Vagina (tissue), 2 donors: Measurements from ENCODE around the gene PCDHA11. TPM values are rescaled to one million over a fixed set of nuclear protein-coding genes. Genes with fewer than 3 reads are reported as not detected.
"Not testable (repeated sequence)": the region's sequence is repeated elsewhere in the genome, so short reads cannot be mapped to it uniquely, and the experiment has no call there.

Experiments used
- DNase-seq, 2 donors: peaks; one replicate each; pipeline ENCODE4 v3.0.0-alpha.2; 2017; ENCODE audit errors: extremely low spot score in 2 of 2
- H3K27ac ChIP-seq: fragments of 200-600 bp; sonication (generic); one replicate; pipeline ENCODE4 v1.5.1; 2019
- H3K27me3 ChIP-seq: fragments of 200-600 bp; sonication (generic); one replicate; pipeline ENCODE4 v1.5.1; 2019
- H3K36me3 ChIP-seq, 2 donors: fragments of 200-600 bp; sonication (generic); one replicate each; pipeline ENCODE4 v1.5.1; 2017 to 2019
- H3K4me1 ChIP-seq: fragments of 200-600 bp; sonication (generic); one replicate; pipeline ENCODE4 v1.5.1; 2019
- H3K4me3 ChIP-seq, 2 donors: fragments of 200-600 bp; sonication (generic); 1 replicate in 1 of 2; 2 replicates in 1 of 2; pipeline ENCODE4 v1.5.1; 2016 to 2019
- H3K9me3 ChIP-seq: fragments of 200-600 bp; sonication (generic); one replicate; pipeline ENCODE4 v1.5.1; 2019
- CTCF ChIP-seq, 3 experiments: fragments of 450-650 bp in 2 of 3; fragments of 200-600 bp in 1 of 3; sonication (generic) in 1 of 3; IDR thresholded peaks; one replicate each; pipeline ENCODE4 v1.5.1; 2017 to 2019; ENCODE audit warnings: antibody characterized with exemption in 3 of 3, mild to moderate bottlenecking in 2 of 3, moderate library complexity in 2 of 3
- POLR2A ChIP-seq, 2 donors: fragments of 450-650 bp; IDR thresholded peaks; one replicate each; pipeline ENCODE4 v1.6.1; 2017; ENCODE audit warnings: antibody characterized with exemption in 2 of 2, mild to moderate bottlenecking in 2 of 2, moderate library complexity in 2 of 2
- POLR2AphosphoS5 ChIP-seq, 2 donors: sonication (generic); formaldehyde crosslinking; IDR thresholded peaks; one replicate each; pipeline ENCODE4 v1.9.0; 2017; ENCODE audit warnings: antibody characterized with exemption in 2 of 2, mild to moderate bottlenecking in 2 of 2, low read depth in 1 of 2; ENCODE audit not compliant: insufficient read depth in 1 of 2
- intact Hi-C: fragments of 100-400 bp; cut with DNase I; formaldehyde crosslinking; loops from one replicate; pipeline ENCODE4 v1.15.1; 2023
- total RNA-seq: library from RNA; depleted of rRNA; stranded (reverse); fragments of >200 nt; gene quantifications from one replicate; pipeline ENCODE4 v1.2.3, GENCODE V29; 2016

The PCDHA11 gene
- total RNA-seq, 1 donor from 2014 or later: not detected

GRCh38 chr5:140827704-140828361, 40.9 kb upstream of the PCDHA11 start, which contains the start of gene PCDHA6:
TSS of gene PCDHA6 (plus strand) at chr5:140827960. CDS start at chr5:140828092, 132 bp downstream.
- H3K36me3 ChIP-seq: no peaks in the 10 kb centered on the region
- no peaks in the 10 kb centered on the region for H3K27me3 ChIP-seq
- no peak for TF ChIP-seq POLR2AphosphoS5 (IDR thresholded peaks at IDR 0.05; ENCODE audit: insufficient read depth in 1 of 2, low read depth in 1 of 2)
- no peak for TF ChIP-seq POLR2A (IDR thresholded peaks at IDR 0.05)
- TF ChIP-seq CTCF (IDR thresholded peaks at IDR 0.05): no peak
- H3K9me3 ChIP-seq: no peaks in the 10 kb centered on the region
- H3K4me3 ChIP-seq: peak within 1 kb of the TSS in 1 of 2 donors; percentile 24
- intact Hi-C loops: no loop called here
- no peak for DNase-seq
- H3K27ac ChIP-seq: no peak within 1 kb of the TSS
- no peaks in the 10 kb centered on the region for H3K4me1 ChIP-seq

GRCh38 chr5:140828362-140828737, 40.4 kb upstream of the PCDHA11 start:
- Histone ChIP-seq H3K4me1 (no peaks in the 10 kb centered on the region), H3K9me3 (no peaks in the 10 kb centered on the region), H3K4me3 (peak overlapping the region in 1 of 2 donors; percentile 24), H3K36me3 (no peaks in the 10 kb centered on the region), H3K27ac (no peak overlapping the region), H3K27me3 (no peaks in the 10 kb centered on the region)
- TF ChIP-seq POLR2A (IDR thresholded peaks at IDR 0.05): no peak
- no peak for TF ChIP-seq CTCF (IDR thresholded peaks at IDR 0.05)
- no peak for TF ChIP-seq POLR2AphosphoS5 (IDR thresholded peaks at IDR 0.05; ENCODE audit: insufficient read depth in 1 of 2, low read depth in 1 of 2)
- intact Hi-C loops: no loop called here
- DNase-seq: no peak

GRCh38 chr5:140829511-140830501, 39.0 kb upstream of the PCDHA11 start:
- DNase-seq, H3K9me3 ChIP-seq, H3K4me1 ChIP-seq, intact Hi-C loops, H3K27me3 ChIP-seq, H3K4me3 ChIP-seq, H3K36me3 ChIP-seq, H3K27ac ChIP-seq: not testable (repeated sequence)

GRCh38 chr5:140833993-140834392, 34.8 kb upstream of the PCDHA11 start, which contains the start of gene PCDHA7:
TSS of gene PCDHA7 (plus strand) at chr5:140834269. CDS start at chr5:140834384, 115 bp downstream.
- no peaks in the 10 kb centered on the region for H3K36me3 ChIP-seq
- H3K4me1 ChIP-seq: no peaks in the 10 kb centered on the region
- no peak for DNase-seq
- intact Hi-C loops: no loop called here
- TF ChIP-seq POLR2A (IDR thresholded peaks at IDR 0.05) (no peak), CTCF (IDR thresholded peaks at IDR 0.05) (no peak), POLR2AphosphoS5 (IDR thresholded peaks at IDR 0.05; ENCODE audit: insufficient read depth in 1 of 2, low read depth in 1 of 2) (no peak)
- H3K27me3 ChIP-seq: no peaks in the 10 kb centered on the region
- H3K9me3 ChIP-seq: no peaks in the 10 kb centered on the region
- H3K4me3 ChIP-seq: peak within 1 kb of the TSS; percentile 13 to 16
- no peak within 1 kb of the TSS for H3K27ac ChIP-seq

GRCh38 chr5:140834439-140835008, 34.2 kb upstream of the PCDHA11 start:
- intact Hi-C loops, H3K9me3 ChIP-seq, H3K27ac ChIP-seq, DNase-seq, H3K4me1 ChIP-seq, H3K36me3 ChIP-seq, H3K27me3 ChIP-seq: not testable (repeated sequence)
- peak overlapping the region; percentile 13 to 16 for H3K4me3 ChIP-seq
